ENCODE measurements around the gene ZFR.

DNA sequence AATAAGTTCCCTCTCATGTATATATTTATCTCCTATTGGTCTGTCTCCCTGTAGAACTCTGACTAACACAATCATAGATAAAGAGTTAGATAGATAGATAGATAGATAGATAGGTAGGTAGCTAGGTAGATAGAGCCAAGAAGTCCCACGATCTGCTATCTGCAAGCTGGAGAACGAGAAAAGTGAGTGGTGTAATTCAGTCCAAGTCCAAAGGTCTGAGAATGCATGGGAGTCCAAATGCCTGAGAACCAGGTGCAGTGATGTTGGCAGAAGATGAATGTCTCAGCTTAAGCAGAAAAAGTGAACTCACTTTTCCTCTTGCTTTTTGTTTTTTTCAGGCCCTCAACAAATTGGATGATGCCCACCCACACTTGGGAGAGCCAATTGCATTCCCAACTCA lies 37.7 kb upstream of the ZFR start:
- no peak for TF ChIP-seq POLR2AphosphoS5 (IDR thresholded peaks at IDR 0.05; ENCODE audit: low read depth, low read length)
- no peak for TF ChIP-seq TAF1 (IDR thresholded peaks at IDR 0.05; ENCODE audit: borderline replicate concordance, insufficient read depth, low read length)
